H1 (cell line): ENCODE data around the gene MARK3. TPM values are rescaled to one million over a fixed set of nuclear protein-coding genes. Genes with fewer than 3 reads are reported as not detected.

Experiments
- CTCF ChIA-PET: fragments of 300-600 bp; sonication (Branson Sonifier 250); formaldehyde crosslinking; loops from one replicate; lab custom pipeline; 2021; ENCODE audit not compliant: partially characterized antibody; lab: Charles Lee
- POLR2A ChIA-PET: fragments of 300-600 bp; sonication (Branson Sonifier 250); formaldehyde crosslinking; loops from one replicate; lab custom pipeline; 2021; ENCODE audit warnings: inconsistent platforms; ENCODE audit not compliant: partially characterized antibody; lab: Charles Lee
- DNase-seq, 2 experiments: peaks; one replicate each; pipeline versions ENCODE4 v3.0.0 to v3.0.0-alpha.2; 2010 to 2022; ENCODE audit warnings: low spot score in 2 of 2, low read depth in 1 of 2, mixed read lengths in 1 of 2
- FAIRE-seq: peaks from 2 replicates; lab custom pipeline; 2011; peaks lifted over from hg19 to GRCh38; lab: Jason Lieb, UNC
- H2AFZ ChIP-seq: 2 replicates; pipeline ENCODE4 v1.8.1; 2012; ENCODE audit warnings: low read length, inconsistent platforms
- H2AK5ac ChIP-seq: 2 replicates; pipeline ENCODE4 v1.6.1; 2013; ENCODE audit warnings: low read depth, low read length
- H2BK120ac ChIP-seq: replicated peaks from 2 replicates; pipeline ENCODE3; 2013; ENCODE audit warnings: low read depth, low read length, inconsistent platforms
- H2BK12ac ChIP-seq: 2 replicates; pipeline ENCODE4 v1.6.1; 2013; ENCODE audit warnings: low read depth, low read length
- H2BK15ac ChIP-seq: 2 replicates; pipeline ENCODE4 v1.6.1; 2013; ENCODE audit warnings: low read length
- H2BK20ac ChIP-seq: 2 replicates; pipeline ENCODE4 v1.6.1; 2013; ENCODE audit warnings: low read length
- H2BK5ac ChIP-seq: 2 replicates; pipeline ENCODE4 v1.6.1; 2013; ENCODE audit warnings: low read depth, low read length
- H3K14ac ChIP-seq: 2 replicates; pipeline ENCODE4 v1.6.1; 2013; ENCODE audit warnings: inconsistent platforms; ENCODE audit not compliant: insufficient read length
- H3K18ac ChIP-seq: 2 replicates; pipeline ENCODE4 v1.6.1; 2013; ENCODE audit warnings: low read length; ENCODE audit errors: extremely low read depth
- H3K23ac ChIP-seq: 2 replicates; pipeline ENCODE4 v1.6.1; 2013; ENCODE audit warnings: inconsistent platforms; ENCODE audit not compliant: insufficient read length
- H3K23me2 ChIP-seq: 2 replicates; pipeline ENCODE4 v1.6.1; 2013; ENCODE audit warnings: low read depth, low read length
- H3K27ac ChIP-seq: 2 replicates; pipeline ENCODE4 v1.6.1; 2011; ENCODE audit warnings: low read depth, low read length, inconsistent platforms
- H3K27me3 ChIP-seq, 4 experiments: replicated peaks in 1 of 4; 1 replicate in 1 of 4; 2 replicates in 3 of 4; pipeline versions ENCODE4 v1.6.1 to v1.8.1; 2011 to 2013; ENCODE audit warnings: low read length in 3 of 4, mild to moderate bottlenecking in 3 of 4, inconsistent platforms in 2 of 4, mixed read lengths in 2 of 4, moderate library complexity in 1 of 4; ENCODE audit not compliant: control insufficient read depth in 3 of 4, insufficient read depth in 3 of 4; ENCODE audit errors: extremely low read depth in 1 of 4
- H3K36me3 ChIP-seq, 4 experiments: 2 replicates each; pipeline versions ENCODE4 v1.6.1 to v1.8.1; 2011 to 2013; ENCODE audit warnings: mild to moderate bottlenecking in 4 of 4, low read length in 3 of 4, moderate library complexity in 2 of 4, control low read depth in 1 of 4, inconsistent platforms in 1 of 4; ENCODE audit not compliant: insufficient read depth in 4 of 4, control insufficient read depth in 2 of 4
- H3K4ac ChIP-seq: replicated peaks from 2 replicates; pipeline ENCODE3; 2013; ENCODE audit warnings: low read length, low read depth, mixed read lengths, inconsistent platforms; ENCODE audit not compliant: insufficient read length
- H3K4me1 ChIP-seq, 4 experiments: replicated peaks in 1 of 4; 1 replicate in 1 of 4; 2 replicates in 3 of 4; pipeline versions ENCODE4 v1.6.1 to v1.8.1; 2011 to 2013; ENCODE audit warnings: low read length in 3 of 4, inconsistent platforms in 2 of 4, mixed read lengths in 1 of 4; ENCODE audit not compliant: insufficient read depth in 4 of 4, control insufficient read depth in 3 of 4
- H3K4me2 ChIP-seq, 2 experiments: 2 replicates each; pipeline versions ENCODE4 v1.6.1 to v1.8.1; 2011 to 2013; ENCODE audit warnings: low read depth in 2 of 2, low read length in 2 of 2, control low read depth in 1 of 2, inconsistent platforms in 1 of 2, mild to moderate bottlenecking in 1 of 2; ENCODE audit not compliant: insufficient read depth in 1 of 2
- H3K4me3 ChIP-seq, 4 experiments: fragments of 200-600, 300-600 bp in 1 of 4; sonication (generic), shearing (Covaris generic), sonication (Bioruptor Twin) in 1 of 4; 2 replicates each; pipeline versions ENCODE4 v1.5.1 to v1.8.1; 2011 to 2016; ENCODE audit warnings: low read length in 4 of 4, low read depth in 3 of 4, control low read depth in 2 of 4, inconsistent platforms in 2 of 4, mild to moderate bottlenecking in 2 of 4, mixed read lengths in 1 of 4, moderate library complexity in 1 of 4; ENCODE audit not compliant: insufficient read depth in 2 of 4; ENCODE audit errors: extremely low read depth in 1 of 4
- H3K56ac ChIP-seq: replicated peaks from 2 replicates; pipeline ENCODE3; 2013; ENCODE audit warnings: low read depth, mild to moderate bottlenecking, mixed read lengths, low read length, inconsistent platforms; ENCODE audit not compliant: insufficient read length
- H3K79me1 ChIP-seq: 2 replicates; pipeline ENCODE4 v1.6.1; 2013; ENCODE audit warnings: low read depth, low read length, control low read depth
- H3K79me2 ChIP-seq, 2 experiments: 2 replicates each; pipeline versions ENCODE4 v1.6.1 to v1.8.1; 2012 to 2013; ENCODE audit warnings: low read length in 2 of 2, mild to moderate bottlenecking in 2 of 2, inconsistent platforms in 1 of 2; ENCODE audit not compliant: insufficient read depth in 2 of 2, control insufficient read depth in 1 of 2
- H3K9ac ChIP-seq, 4 experiments: replicated peaks in 1 of 4; 1 replicate in 1 of 4; 2 replicates in 3 of 4; pipeline versions ENCODE4 v1.6.1 to v1.8.1; 2011 to 2013; ENCODE audit warnings: low read depth in 3 of 4, low read length in 3 of 4, control low read depth in 2 of 4, mild to moderate bottlenecking in 2 of 4, moderate library complexity in 2 of 4, inconsistent platforms in 1 of 4; ENCODE audit errors: extremely low read depth in 1 of 4
- H3K9me3 ChIP-seq, 2 experiments: 2 replicates each; pipeline versions ENCODE4 v1.6.1 to v1.8.1; 2012 to 2013; ENCODE audit warnings: mild to moderate bottlenecking in 2 of 2, moderate library complexity in 2 of 2, control low read depth in 1 of 2, inconsistent platforms in 1 of 2, low read depth in 1 of 2, low read length in 1 of 2, mixed read lengths in 1 of 2; ENCODE audit not compliant: insufficient read depth in 2 of 2
- H4K20me1 ChIP-seq, 2 experiments: replicated peaks in 1 of 2; 2 replicates each; pipeline versions ENCODE3 to v1.8.1; 2011 to 2013; ENCODE audit warnings: inconsistent platforms in 2 of 2, low read length in 2 of 2, mild to moderate bottlenecking in 1 of 2; ENCODE audit not compliant: insufficient read depth in 2 of 2, control insufficient read depth in 1 of 2
- H4K5ac ChIP-seq: 2 replicates; pipeline ENCODE4 v1.6.1; 2013; ENCODE audit warnings: low read length, low read depth, mixed read lengths, inconsistent platforms; ENCODE audit not compliant: insufficient read length
- H4K8ac ChIP-seq: 2 replicates; pipeline ENCODE4 v1.8.0; 2013; ENCODE audit warnings: mild to moderate bottlenecking, moderate library complexity, low read length, inconsistent platforms; ENCODE audit not compliant: insufficient read depth; ENCODE audit errors: extremely low read depth
- H4K91ac ChIP-seq: replicated peaks from 2 replicates; pipeline ENCODE3; 2013; ENCODE audit warnings: low read length, mixed read lengths, inconsistent platforms; ENCODE audit not compliant: insufficient read length
- BACH1 ChIP-seq: IDR thresholded peaks from 2 replicates; pipeline ENCODE4 v1.6.1; 2012; ENCODE audit warnings: low read length, improper control_type of control experiment
- CTCF ChIP-seq, 3 experiments: IDR thresholded peaks; 1 replicate in 2 of 3; 2 replicates in 1 of 3; pipeline versions ENCODE4 v1.5.1 to v1.6.1; 2011; ENCODE audit warnings: low read length in 3 of 3, mild to moderate bottlenecking in 3 of 3, inconsistent platforms in 2 of 3, low read depth in 1 of 3, moderate library complexity in 1 of 3; ENCODE audit not compliant: insufficient read depth in 1 of 3; ENCODE audit errors: control extremely low read depth in 1 of 3
- EGR1 ChIP-seq: IDR thresholded peaks from 2 replicates; pipeline ENCODE4 v1.6.1; 2011; ENCODE audit warnings: low read depth, low read length, borderline replicate concordance
- GABPA ChIP-seq: IDR thresholded peaks from 2 replicates; pipeline ENCODE4 v1.6.1; 2011; ENCODE audit warnings: mild to moderate bottlenecking, low read length, moderate library complexity, borderline replicate concordance; ENCODE audit not compliant: insufficient read depth
- HDAC6 ChIP-seq: IDR thresholded peaks from one replicate; pipeline ENCODE4 v1.7.1; 2012; ENCODE audit warnings: low read depth, mild to moderate bottlenecking, inconsistent platforms, low read length, moderate library complexity
- JUN ChIP-seq: IDR thresholded peaks from 2 replicates; pipeline ENCODE4 v1.6.1; 2011; ENCODE audit warnings: low read depth, mild to moderate bottlenecking, improper control_type of control experiment, low read length
- PHF8 ChIP-seq: fragments of 200-600 bp; sonication (generic); conservative IDR thresholded peaks from 2 replicates; pipeline ENCODE4 v1.7.1; 2012; ENCODE audit warnings: low read depth, mild to moderate bottlenecking, inconsistent platforms, low read length, moderate library complexity
- POU5F1 ChIP-seq: IDR thresholded peaks from 2 replicates; pipeline ENCODE4 v1.6.1; 2011; ENCODE audit warnings: low read depth, mild to moderate bottlenecking, low read length, moderate library complexity
- RNF2 ChIP-seq: fragments of 200-900, 300-1000 bp; sonication (generic); IDR thresholded peaks from 2 replicates; pipeline ENCODE4 v1.7.1; 2016; ENCODE audit warnings: borderline replicate concordance, low read depth, mild to moderate bottlenecking, antibody characterized with exemption, low read length; ENCODE audit not compliant: poor library complexity, severe bottlenecking; ENCODE audit errors: missing control alignments
- SIN3A ChIP-seq, 2 experiments: IDR thresholded peaks in 1 of 2; conservative IDR thresholded peaks in 1 of 2; 2 replicates each; pipeline ENCODE4 v1.6.1; 2011 to 2012; ENCODE audit warnings: low read length in 2 of 2, improper control_type of control experiment in 1 of 2, low read depth in 1 of 2, mild to moderate bottlenecking in 1 of 2
- TCF12 ChIP-seq: IDR thresholded peaks from 2 replicates; pipeline ENCODE4 v1.6.1; 2011; ENCODE audit warnings: low read depth, mild to moderate bottlenecking, low read length
- whole genome bisulfite sequencing, 2 experiments: shearing (Covaris generic) in 1 of 2; methylation state at CpG; one replicate each; pipeline versions ENCODE4 v1.1.6 to v1.1.7; 2013 to 2015; ENCODE audit warnings: low lambda C conversion rate in 2 of 2, mixed read lengths in 2 of 2, inconsistent platforms in 1 of 2, low coverage in 1 of 2, missing lambda C conversion rate in 1 of 2; ENCODE audit not compliant: insufficient replicate concordance in 2 of 2, insufficient coverage in 1 of 2, insufficient read length in 1 of 2; ENCODE audit errors: extremely low coverage in 1 of 2, missing lambda C conversion rate in 1 of 2; 5-methylcytosine and 5-hydroxymethylcytosine counted together
- polyA plus RNA-seq, 7 experiments: library from polyadenylated mRNA; depleted of rRNA in 3 of 7; stranded (reverse) in 5 of 7; unstranded in 2 of 7; fragments of >200 nt in 5 of 7; fragments of 200-250 nt in 2 of 7; gene quantifications; 1 replicate in 5 of 7; 2 replicates in 1 of 7; 4 replicates in 1 of 7; pipeline versions ENCODE4 v1.2.1 to v1.2.3, GENCODE V29; 2011 to 2013; ENCODE audit warnings: missing spikeins in 2 of 7, mixed read lengths in 2 of 7
- total RNA-seq: library from RNA; stranded (reverse); fragmentation: NEBNext Ultra II Directional; extraction: Animal tissue kit (Norgen Biotek cat#: 25700); gene quantifications from 2 replicates; pipeline ENCODE4 v1.2.1, GENCODE V29; 2021

The MARK3 gene
- total and polyA plus RNA-seq, 2 of the 8 experiments (the other 6 are each of a cell fraction or from before 2014, with no cell fraction given) = 39.4 to 76.9 TPM

DNA sequence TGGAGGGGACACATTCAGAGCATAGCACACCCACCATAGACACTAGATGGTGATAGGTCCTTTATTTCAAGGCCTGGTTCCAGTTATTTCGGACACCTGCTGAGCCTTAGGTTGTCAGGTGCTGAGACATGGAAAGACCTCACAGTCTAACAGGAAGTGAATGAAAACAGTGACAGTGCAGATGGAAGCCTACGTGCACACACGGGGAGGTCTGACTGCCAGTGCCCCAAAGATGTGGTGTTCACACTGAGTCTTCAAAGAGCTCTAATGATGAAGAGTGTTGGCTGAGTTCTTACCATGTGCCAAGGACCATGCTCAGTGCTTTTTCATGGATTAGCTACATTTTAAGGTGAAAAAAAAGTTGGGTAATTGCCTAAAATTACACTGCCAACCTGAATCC, 90.8 kb downstream of the MARK3 start:
- Histone ChIP-seq H4K20me1 (peaks cover 0 to 1% of the 10 kb centered on the region in 2 experiments), H2AK5ac (no peak overlapping the region), H3K79me1 (no peaks in the 10 kb centered on the region; the same call in 1 of the 2 replicates), H3K4me2 (no peak overlapping the region), H2AFZ (no peak overlapping the region), H3K18ac (no peak overlapping the region), H3K14ac (no peak overlapping the region), H3K9ac (no peak overlapping the region), H3K27me3 (no peaks in the 10 kb centered on the region), H3K36me3 (peaks cover 10 to 36% (median 30%) of the 10 kb centered on the region in 4 experiments; a peak in 7 of 8 replicates), H3K23me2 (no peaks in the 10 kb centered on the region), H4K91ac (no peak overlapping the region), H3K23ac (no peak overlapping the region), H3K9me3 (no peaks in the 10 kb centered on the region), H2BK5ac (no peak overlapping the region), H3K79me2 (no peaks in the 10 kb centered on the region), H3K56ac (no peak overlapping the region), H2BK12ac (no peak overlapping the region), H3K4me3 (no peak overlapping the region), H4K5ac (no peak overlapping the region), H4K8ac (no peak overlapping the region), H2BK15ac (no peak overlapping the region), H3K4ac (no peak overlapping the region), H3K4me1 (no peaks in the 10 kb centered on the region), H3K27ac (no peak overlapping the region), H2BK120ac (no peak overlapping the region), H2BK20ac (no peak overlapping the region)
- ChIA-PET CTCF (interaction anchor here (1.2 kb wide), 1 partner anchor 45 kb away, joined by 3 read pairs; no protein-coding TSS in a partner anchor), POLR2A (interaction anchor here (0.6 to 1.9 kb wide), 4 partner anchors 12 to 138 kb away, joined by 3 to 5 read pairs (median 4); no protein-coding TSS in a partner anchor)
- DNase-seq (no peak), FAIRE-seq (no peak)
- WGBS, 2 experiments = 94% methylated on average over 3 of the region's 3 CpGs; no CpG with 5 or more reads in 1 of the 2 experiments
- no peak for TF ChIP-seq HDAC6
- no peak for TF ChIP-seq EGR1
- no peak for TF ChIP-seq TCF12
- no peak for TF ChIP-seq POU5F1
- TF ChIP-seq JUN = no peak
- no peak for TF ChIP-seq RNF2
- no peak for TF ChIP-seq PHF8
- TF ChIP-seq GABPA = no peak
- TF ChIP-seq SIN3A (conservative IDR thresholded peaks at IDR 0.05 in 1 of 2, IDR thresholded peaks at IDR 0.05 in 1 of 2; ENCODE audit: low read depth in 1 of 2, low read length in 2 of 2) = no peak
- no peak for TF ChIP-seq CTCF (IDR thresholded peaks at IDR 0.05; ENCODE audit: control extremely low read depth in 1 of 3, insufficient read depth in 1 of 3, low read depth in 1 of 3, low read length in 3 of 3)
- TF ChIP-seq BACH1 = no peak
